Measurements from ENCODE around the gene GORASP2. TPM values are rescaled to one million over a fixed set of nuclear protein-coding genes. Genes with fewer than 3 reads are reported as not detected.

The GORASP2 gene
- total RNA-seq, 1 experiment from 2014 or later, result 102 TPM

- no peak for TF ChIP-seq PREB (CRISPR knock-in tag; IDR thresholded peaks at IDR 0.05; ENCODE audit: borderline replicate concordance)
- no peak for TF ChIP-seq ZNF232 (CRISPR knock-in tag; IDR thresholded peaks at IDR 0.05)
- no peak for TF ChIP-seq PRRX2 (CRISPR knock-in tag; IDR thresholded peaks at IDR 0.05)
- no peak for TF ChIP-seq TCF7 (CRISPR knock-in tag; IDR thresholded peaks at IDR 0.05; ENCODE audit: low read depth)
- TF ChIP-seq FOXP4 (CRISPR knock-in tag; IDR thresholded peaks at IDR 0.05), result no peak
- no peak for TF ChIP-seq ATF2 (CRISPR knock-in tag; IDR thresholded peaks at IDR 0.05; ENCODE audit: borderline replicate concordance, low read depth)
- TF ChIP-seq ZNF219 (CRISPR knock-in tag; IDR thresholded peaks at IDR 0.05; ENCODE audit: borderline replicate concordance), result no peak
- TF ChIP-seq USF2 (CRISPR knock-in tag; IDR thresholded peaks at IDR 0.05), result no peak
- TF ChIP-seq MLX (CRISPR knock-in tag; IDR thresholded peaks at IDR 0.05), result no peak
- no peak for TF ChIP-seq ERG (CRISPR knock-in tag; IDR thresholded peaks at IDR 0.05)
- TF ChIP-seq ZSCAN18 (CRISPR knock-in tag; IDR thresholded peaks at IDR 0.05), result no peak
Observed at GRCh38 chr2:170883683-170884082, 45.4 kb upstream of the GORASP2 start (continued).

GRCh38 chr2:170885130-170885791 is 43.8 kb upstream of the GORASP2 start:
- no peak for ATAC-seq
- Mint-ChIP-seq H3K36me3 (no peaks in the 10 kb centered on the region), H3K27ac (no peak overlapping the region), H3K27me3 (ENCODE audit: low read depth) (peaks cover 2% of the 10 kb centered on the region), H3K4me1 (peaks cover 3% of the 10 kb centered on the region), H3K9me3 (no peaks in the 10 kb centered on the region), H3K4me3 (no peak overlapping the region)
- POLR2A ChIA-PET, result no interaction called here
- CTCF ChIA-PET, result interaction anchor here (0.7 to 2.2 kb wide), 8 partner anchors 9 to 65 kb away, joined by 3 to 15 read pairs (median 3); partner anchors contain the start of gene GORASP2
- no peak for DNase-seq (ENCODE audit: low spot score)
- TF ChIP-seq MLX (CRISPR knock-in tag; IDR thresholded peaks at IDR 0.05) (no peak), ZNF317 (CRISPR knock-in tag; IDR thresholded peaks at IDR 0.05; ENCODE audit: borderline replicate concordance, low read depth) (no peak), ZSCAN18 (CRISPR knock-in tag; IDR thresholded peaks at IDR 0.05) (no peak), ZNF423 (CRISPR knock-in tag; IDR thresholded peaks at IDR 0.05) (no peak), CBFB (CRISPR knock-in tag; IDR thresholded peaks at IDR 0.05; ENCODE audit: low read depth) (no peak), GABPB1 (CRISPR knock-in tag; IDR thresholded peaks at IDR 0.05) (no peak), AR (CRISPR knock-in tag; IDR thresholded peaks at IDR 0.05) (no peak), ZNF232 (CRISPR knock-in tag; IDR thresholded peaks at IDR 0.05) (no peak), NFE2L1 (CRISPR knock-in tag; IDR thresholded peaks at IDR 0.05) (no peak), ZBTB43 (CRISPR knock-in tag; IDR thresholded peaks at IDR 0.05) (no peak), JUN (CRISPR knock-in tag; IDR thresholded peaks at IDR 0.05) (no peak)

All from WTC11 (cell line).